Stimulated activated CD4-positive, alpha-beta T cell treated with anti-CD3 and anti-CD28 coated beads, Interleukin-12 subunit alpha, Interleukin-12 subunit beta, amount 100 ng/mL, for 24 hours (primary cell): Measurements from ENCODE around the gene MTHFSD.
A peak's percentile ranks its signal among the peaks of the same experiment; 100 is the strongest.

ENCODE experiments used
- DNase-seq, 2 experiments: peaks; one replicate each; pipeline ENCODE4 v3.0.0-alpha.2; 2020; ENCODE audit warnings: low read depth in 2 of 2

Gene MTHFSD

GRCh38 chr16:86570558-86571529 lies 15.8 kb upstream of the MTHFSD start:
- DNase-seq, result no peak

GRCh38 chr16:86569701-86570447 lies 14.8 kb upstream of the MTHFSD start:
- no peak for DNase-seq

GRCh38 chr16:86568677-86569623 lies 13.9 kb upstream of the MTHFSD start:
- no peak for DNase-seq

GRCh38 chr16:86567701-86568581 lies 12.9 kb upstream of the MTHFSD start:
- DNase-seq, result no peak

- no peak for DNase-seq
Observed at GRCh38 chr16:86566966-86567700, 12.1 kb upstream of the MTHFSD start.

- peak; percentile 27 to 55 for DNase-seq
Observed at GRCh38 chr16:86566601-86566965, 11.5 kb upstream of the MTHFSD start, which contains the start of gene FOXC2. Gene FOXC2, plus strand, starts transcription at chr16:86566829. Its CDS starts 507 bp downstream, at chr16:86567336.

- no peak for DNase-seq
Observed at GRCh38 chr16:86565644-86566511, 10.8 kb upstream of the MTHFSD start.

GRCh38 chr16:86565181-86565631 lies 10.2 kb upstream of the MTHFSD start:
- no peak for DNase-seq

- peak; percentile 82 to 84 for DNase-seq
Observed at GRCh38 chr16:86563469-86564345, 8.7 kb upstream of the MTHFSD start.

GRCh38 chr16:86562356-86562755 lies 7.3 kb upstream of the MTHFSD start:
- no peak for DNase-seq

GRCh38 chr16:86559802-86560305 lies 4.8 kb upstream of the MTHFSD start:
- DNase-seq, result no peak

- DNase-seq, result no peak
Observed at GRCh38 chr16:86558355-86559193, 3.5 kb upstream of the MTHFSD start.

GRCh38 chr16:86557587-86557986 lies 2.6 kb upstream of the MTHFSD start:
- no peak for DNase-seq

- DNase-seq, result no peak
Observed at GRCh38 chr16:86556576-86556975, 1.5 kb upstream of the MTHFSD start.

- no peak for DNase-seq
Observed at GRCh38 chr16:86555704-86556075, 655 bp upstream of the MTHFSD start.

- no peak for DNase-seq
Observed at GRCh38 chr16:86554599-86554916, 477 bp downstream of the MTHFSD start.

- no peak for DNase-seq
Observed at GRCh38 chr16:86553356-86553755, 1.7 kb downstream of the MTHFSD start.
